Epithelial cell of proximal tubule (primary cell): ENCODE measurements around the gene SERPINA6. TPM values are rescaled to one million over a fixed set of nuclear protein-coding genes. Genes with fewer than 3 reads are reported as not detected.
"Not testable (repeated sequence)": the region's sequence is repeated elsewhere in the genome, so short reads cannot be mapped to it uniquely, and the experiment has no call there.

Experiments
- DNase-seq: peaks from one replicate; pipeline ENCODE4 v3.0.0-alpha.2; 2011; ENCODE audit warnings: low read depth
- H3K4me3 ChIP-seq: 2 replicates; pipeline ENCODE4 v1.5.1; 2011; ENCODE audit warnings: low read depth, mild to moderate bottlenecking, low read length
- total RNA-seq: library from RNA; depleted of rRNA; stranded (reverse); fragments of >200 nt; gene quantifications from 2 replicates; pipeline ENCODE4 v1.2.3, GENCODE V29; 2015
- TF ChIP-seq, protein P1 (sequence below): conservative IDR thresholded peaks from 2 replicates; pipeline ENCODE4 v1.5.1; 2012; ENCODE audit warnings: low read depth, mild to moderate bottlenecking, low read length

SERPINA6 gene
- total RNA-seq, 1 donor from 2014 or later, result 0.81 TPM

DNA sequence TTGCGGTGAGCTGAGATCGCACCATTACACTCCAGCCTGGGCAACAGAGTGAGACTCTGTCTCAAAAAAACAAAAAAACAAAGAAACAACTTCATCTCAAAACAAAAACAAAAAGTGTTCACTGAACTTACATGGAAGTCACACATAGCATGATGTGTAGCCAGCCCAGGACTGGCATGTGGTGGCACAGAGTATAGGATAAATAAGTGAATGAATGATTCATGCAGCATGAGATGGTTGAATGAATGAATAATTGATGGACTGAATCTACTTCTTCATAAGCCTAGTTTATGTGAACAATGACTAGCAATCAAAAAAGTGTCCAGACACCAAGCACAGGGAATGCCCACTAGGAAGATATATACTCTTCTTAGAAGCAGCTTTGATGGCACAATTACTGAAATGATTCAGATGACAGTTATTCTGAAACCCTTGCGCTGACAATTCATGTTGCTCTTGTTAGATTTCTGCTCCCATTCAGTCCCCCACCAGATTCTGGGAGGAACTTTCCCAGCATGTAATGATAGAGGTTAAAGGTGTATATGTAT is 31.6 kb upstream of the SERPINA6 start:
- TF ChIP-seq, protein P1, sequence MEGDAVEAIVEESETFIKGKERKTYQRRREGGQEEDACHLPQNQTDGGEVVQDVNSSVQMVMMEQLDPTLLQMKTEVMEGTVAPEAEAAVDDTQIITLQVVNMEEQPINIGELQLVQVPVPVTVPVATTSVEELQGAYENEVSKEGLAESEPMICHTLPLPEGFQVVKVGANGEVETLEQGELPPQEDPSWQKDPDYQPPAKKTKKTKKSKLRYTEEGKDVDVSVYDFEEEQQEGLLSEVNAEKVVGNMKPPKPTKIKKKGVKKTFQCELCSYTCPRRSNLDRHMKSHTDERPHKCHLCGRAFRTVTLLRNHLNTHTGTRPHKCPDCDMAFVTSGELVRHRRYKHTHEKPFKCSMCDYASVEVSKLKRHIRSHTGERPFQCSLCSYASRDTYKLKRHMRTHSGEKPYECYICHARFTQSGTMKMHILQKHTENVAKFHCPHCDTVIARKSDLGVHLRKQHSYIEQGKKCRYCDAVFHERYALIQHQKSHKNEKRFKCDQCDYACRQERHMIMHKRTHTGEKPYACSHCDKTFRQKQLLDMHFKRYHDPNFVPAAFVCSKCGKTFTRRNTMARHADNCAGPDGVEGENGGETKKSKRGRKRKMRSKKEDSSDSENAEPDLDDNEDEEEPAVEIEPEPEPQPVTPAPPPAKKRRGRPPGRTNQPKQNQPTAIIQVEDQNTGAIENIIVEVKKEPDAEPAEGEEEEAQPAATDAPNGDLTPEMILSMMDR, result no peak
- DNase-seq, result no peak
- no peak overlapping the region for H3K4me3 ChIP-seq

DNA sequence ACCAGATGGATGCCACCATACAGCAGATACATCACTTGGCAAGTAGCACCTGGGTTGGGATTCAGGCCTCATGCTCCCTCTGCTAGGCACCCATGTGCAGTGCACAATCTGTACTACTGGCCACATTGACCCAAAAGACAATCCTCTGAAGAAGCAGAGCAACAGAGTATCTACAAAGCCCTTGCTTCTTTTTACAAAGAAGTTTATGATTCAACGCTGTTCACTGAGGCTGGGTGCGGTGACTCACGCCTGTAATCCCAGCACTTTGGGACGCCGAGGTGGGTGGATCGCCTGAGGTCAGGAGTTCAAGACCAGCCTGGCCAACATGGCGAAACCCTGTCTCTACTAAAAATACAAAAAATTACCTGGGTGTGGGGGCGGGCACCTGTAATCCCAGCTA is 31.1 kb upstream of the SERPINA6 start:
- H3K4me3 ChIP-seq, DNase-seq: not testable (repeated sequence)

DNA sequence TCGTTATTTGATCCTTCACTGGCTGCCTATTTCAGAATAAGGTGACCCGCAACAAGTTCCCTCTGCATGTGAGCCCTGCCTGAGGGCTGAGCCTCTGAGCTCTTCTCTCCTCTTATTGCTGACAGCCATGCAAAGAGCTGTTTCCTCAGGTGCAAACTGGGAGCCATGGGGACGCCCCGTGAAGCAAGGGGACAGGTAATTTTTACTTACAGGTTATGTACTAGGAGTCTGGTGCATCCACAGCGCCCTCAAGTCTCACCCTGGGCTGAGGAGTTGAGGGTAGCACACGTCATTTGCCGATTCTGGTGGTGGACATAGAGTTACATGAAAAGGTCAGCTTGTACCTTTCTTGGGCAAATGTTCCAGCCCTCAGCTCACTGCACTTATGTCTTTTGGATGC is 26.1 kb upstream of the SERPINA6 start:
- H3K4me3 ChIP-seq, result no peak overlapping the region
- TF ChIP-seq, protein P1, result no peak
- no peak for DNase-seq

DNA sequence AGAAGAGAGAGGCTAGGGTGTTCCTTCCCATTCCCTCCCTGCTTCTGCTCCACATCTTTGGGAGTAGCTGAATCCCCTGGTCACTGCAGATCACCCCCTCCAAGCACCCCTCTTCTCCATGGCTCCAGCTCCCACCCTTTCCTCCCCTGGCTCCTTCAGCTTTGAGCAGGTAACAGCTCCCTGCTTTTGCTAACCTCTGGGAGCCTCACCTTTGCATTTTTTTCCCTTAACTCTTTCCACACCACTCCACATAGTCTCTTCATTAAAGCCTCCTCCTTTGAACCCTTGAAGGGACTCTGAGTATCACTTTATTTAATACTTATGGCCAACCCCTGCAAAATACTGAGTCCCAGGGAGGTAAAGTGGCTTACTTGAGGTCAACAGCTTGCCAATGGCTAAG is 25.7 kb upstream of the SERPINA6 start:
- H3K4me3 ChIP-seq, result no peak overlapping the region
- TF ChIP-seq, protein P1, result no peak
- no peak for DNase-seq

DNA sequence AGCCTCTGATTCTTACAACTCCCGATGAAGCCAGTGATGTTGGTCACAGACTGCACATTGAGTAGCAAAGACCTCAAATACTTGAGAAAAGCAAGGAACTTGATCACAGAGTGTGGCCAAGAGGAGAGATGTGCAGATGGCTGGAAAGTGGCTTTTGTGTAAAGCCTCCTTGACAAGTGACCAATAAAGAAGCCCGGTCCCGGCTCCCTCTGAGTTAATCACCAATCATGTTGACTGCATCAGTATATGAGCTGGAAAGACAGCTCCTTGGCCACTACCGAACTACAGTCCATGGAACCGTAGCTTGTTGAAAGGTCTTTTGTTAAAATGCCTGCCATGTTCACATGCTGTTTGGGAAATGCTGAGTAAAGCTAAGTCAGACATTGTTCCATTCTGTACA is 23.7 kb upstream of the SERPINA6 start:
- DNase-seq, result no peak
- no peak overlapping the region for H3K4me3 ChIP-seq

DNA sequence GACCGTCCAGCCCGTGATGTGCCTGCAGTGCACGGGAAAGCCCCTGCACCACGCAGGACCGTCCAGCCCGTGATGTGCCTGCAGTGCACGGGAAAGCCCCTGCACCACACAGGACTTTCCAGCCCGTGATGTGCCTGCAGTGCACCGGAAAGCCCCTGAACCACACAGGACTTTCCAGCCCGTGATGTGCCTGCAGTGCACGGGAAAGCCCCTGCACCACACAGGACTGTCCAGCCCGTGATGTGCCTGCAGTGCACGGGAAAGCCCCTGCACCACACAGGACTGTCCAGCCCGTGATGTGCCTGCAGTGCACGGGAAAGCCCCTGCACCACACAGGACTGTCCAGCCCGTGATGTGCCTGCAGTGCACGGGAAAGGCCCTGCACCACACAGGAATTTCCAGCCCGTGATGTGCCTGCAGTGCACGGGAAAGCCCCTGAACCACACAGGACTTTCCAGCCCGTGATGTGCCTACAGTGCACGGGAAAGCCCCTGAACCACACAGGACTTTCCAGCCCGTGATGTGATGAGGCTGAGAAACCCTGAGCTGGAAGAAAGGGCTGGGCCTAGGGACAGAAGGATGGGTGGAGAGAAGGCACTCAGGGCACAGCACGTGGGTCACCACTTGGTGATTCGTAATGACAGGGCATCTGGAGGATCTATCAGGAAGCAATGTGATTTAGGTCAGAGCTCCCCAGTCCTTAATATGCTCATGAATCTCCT is 23.1 kb upstream of the SERPINA6 start:
- DNase-seq, result peak; percentile 60
- H3K4me3 ChIP-seq, result not testable (repeated sequence)

More for the DNA sequence above, 23.7 kb upstream of the SERPINA6 start:
- TF ChIP-seq, protein P1, result no peak

DNA sequence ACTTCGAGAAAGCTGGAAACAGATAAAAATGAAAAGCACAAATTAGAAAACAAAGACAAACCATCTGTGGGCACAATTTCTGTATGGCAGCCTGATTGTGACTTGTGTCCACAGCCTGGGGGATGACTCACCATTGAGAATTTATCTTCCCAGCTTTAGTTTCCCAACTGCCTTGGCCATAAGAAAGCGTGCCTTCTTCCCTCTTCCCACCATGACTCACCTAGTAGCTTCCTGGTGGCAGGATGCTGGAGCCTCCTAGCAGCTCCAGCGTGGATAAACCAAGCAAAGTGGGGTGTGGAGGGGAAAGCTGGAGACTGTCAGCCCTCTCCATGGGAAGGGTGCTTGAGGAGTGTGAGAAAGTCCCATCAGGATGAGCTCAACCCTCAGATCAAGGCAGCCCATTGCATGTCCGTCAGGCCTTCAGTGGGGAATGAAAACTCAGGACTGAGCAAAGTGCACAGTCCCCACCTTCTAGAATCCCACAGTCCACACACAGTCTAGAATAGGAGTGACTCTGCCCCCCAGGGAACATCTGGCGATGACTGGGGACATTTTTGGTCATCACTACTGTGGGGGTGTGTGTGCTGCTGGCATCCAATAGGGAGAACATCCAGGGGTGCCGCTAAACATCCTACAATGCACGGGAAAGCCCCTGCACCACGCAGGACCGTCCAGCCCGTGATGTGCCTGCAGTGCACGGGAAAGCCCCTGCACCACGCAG is 22.4 kb upstream of the SERPINA6 start:
- TF ChIP-seq, protein P1, result no peak
- no peak overlapping the region for H3K4me3 ChIP-seq

DNA sequence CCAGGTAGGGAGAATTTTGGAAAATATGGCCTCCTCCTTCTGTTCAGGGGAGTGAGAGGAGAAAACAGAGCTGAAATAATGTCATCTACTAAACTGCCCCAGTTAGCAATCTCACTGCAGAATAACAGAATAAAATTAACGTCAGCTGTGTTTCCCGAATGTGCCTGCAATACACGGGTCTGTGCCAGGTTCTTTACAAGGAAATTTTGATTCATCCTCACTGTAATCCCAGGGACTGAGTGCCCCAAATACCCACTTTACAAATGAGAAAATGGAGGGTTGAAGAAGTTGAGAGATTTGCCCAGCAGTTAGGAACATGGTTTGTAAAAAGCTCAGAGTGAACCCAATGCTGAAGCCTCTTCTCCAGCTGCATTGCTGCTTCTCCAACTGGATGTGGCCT is 21.3 kb upstream of the SERPINA6 start:
- TF ChIP-seq, protein P1, result no peak
- no peak for DNase-seq
- no peak overlapping the region for H3K4me3 ChIP-seq

More for the DNA sequence above, 22.4 kb upstream of the SERPINA6 start:
- DNase-seq, result peak; percentile 86
